ENCODE data around the gene PP2D1.
"Not testable (repeated sequence)": the region's sequence is repeated elsewhere in the genome, so short reads cannot be mapped to it uniquely, and the experiment has no call there.

Gene PP2D1

DNA sequence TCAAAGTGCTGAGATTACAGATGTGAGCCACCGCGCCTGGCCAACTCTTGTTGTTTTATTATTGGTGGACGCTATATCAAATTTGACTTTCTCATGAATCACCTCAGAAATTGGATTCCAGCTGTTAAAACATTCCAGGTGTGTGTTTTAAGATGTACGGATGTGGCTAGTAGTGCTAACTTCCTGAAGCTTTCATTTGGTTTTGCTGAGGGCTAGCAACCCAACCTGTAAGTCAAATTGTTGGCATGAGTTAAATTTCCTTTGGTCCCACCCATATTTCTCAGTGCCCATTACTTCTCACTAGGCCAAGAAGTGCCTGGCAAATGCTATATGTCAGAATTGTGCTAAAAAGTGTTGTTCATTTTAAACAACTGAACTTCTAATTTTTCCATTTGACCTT lies 15.1 kb upstream of the PP2D1 start:
- DNase-seq (ENCODE audit: insufficient read length, low spot score) (no peak), FAIRE-seq (no peak)
- TF ChIP-seq CTCF (IDR thresholded peaks at IDR 0.05; ENCODE audit: insufficient read depth, missing control alignments): no peak

DNA sequence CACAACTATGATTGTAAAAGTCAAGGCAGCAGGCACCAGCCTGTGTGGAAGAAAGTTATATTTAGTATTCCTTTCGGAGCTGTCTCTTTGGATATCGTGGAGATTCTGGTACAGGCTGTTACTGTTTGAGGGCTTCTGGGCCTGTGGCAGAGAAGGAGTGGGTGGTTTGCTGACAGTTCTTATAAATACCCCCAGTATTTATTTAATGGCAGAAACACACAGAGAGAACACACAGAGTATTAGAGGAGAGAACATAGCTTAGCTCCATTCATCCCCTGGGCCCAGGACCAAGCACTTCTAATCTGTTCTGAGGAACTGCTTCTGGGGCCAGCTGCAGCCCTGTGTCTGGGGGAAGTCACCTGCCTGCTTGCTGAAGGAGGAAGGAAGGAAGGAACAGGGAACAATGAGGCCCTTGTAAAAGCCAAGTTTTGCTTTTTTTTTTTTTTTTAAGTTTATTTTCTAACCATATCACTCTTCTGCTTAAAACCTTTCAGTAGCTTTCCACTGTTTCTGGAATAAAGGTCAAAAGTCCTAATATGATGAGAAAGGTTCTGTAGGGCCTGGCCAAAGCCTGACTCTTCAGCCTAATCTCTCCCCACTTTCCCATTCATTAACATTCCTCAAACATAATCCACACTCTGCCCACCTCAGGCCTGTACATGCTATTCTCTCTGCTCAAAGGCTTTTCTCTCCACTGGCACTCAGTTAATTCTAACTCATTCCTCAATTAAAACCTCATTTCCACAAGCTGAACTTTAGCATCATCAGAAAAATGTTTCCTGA lies 11.8 kb upstream of the PP2D1 start:
- DNase-seq (ENCODE audit: insufficient read length, low spot score) (no peak), FAIRE-seq (no peak)
- no peak for TF ChIP-seq CTCF (IDR thresholded peaks at IDR 0.05; ENCODE audit: insufficient read depth, missing control alignments)

DNA sequence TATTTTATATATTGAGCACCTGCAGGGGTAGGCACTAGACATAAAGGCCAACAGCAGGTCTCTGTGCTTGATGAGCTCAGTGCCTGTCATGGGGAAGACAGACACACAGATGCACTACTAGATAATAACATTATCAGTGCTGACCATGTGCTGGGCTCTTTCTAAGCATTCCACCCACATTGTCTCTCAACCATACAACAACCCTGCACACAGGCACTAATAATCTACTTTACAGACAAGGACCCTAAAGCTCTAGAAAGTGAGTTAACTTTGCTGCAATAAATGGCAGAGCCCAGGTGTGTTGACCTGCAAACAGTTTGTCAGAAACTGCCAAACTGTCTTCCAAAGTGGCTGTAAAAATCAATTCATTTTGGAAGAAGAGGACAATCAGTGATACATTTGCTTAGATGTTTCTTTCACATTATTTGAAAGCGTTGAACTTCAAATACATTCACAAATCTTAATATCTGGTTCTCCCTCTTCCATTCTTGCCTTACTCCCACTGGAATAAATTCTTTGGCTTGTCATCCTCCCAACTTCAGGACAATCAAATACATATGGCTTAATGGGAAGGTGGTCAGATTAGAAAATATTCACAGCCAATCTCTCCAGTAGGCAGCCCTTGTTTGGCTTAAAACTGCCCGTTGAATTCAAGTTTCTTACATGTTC lies 11.0 kb upstream of the PP2D1 start:
- FAIRE-seq (no peak), DNase-seq (ENCODE audit: insufficient read length, low spot score) (no peak)
- TF ChIP-seq CTCF (IDR thresholded peaks at IDR 0.05; ENCODE audit: insufficient read depth, missing control alignments): no peak

GRCh38 chr3:20016076-20016475 lies 4.0 kb upstream of the PP2D1 start:
- not testable (repeated sequence) for DNase-seq (ENCODE audit: insufficient read length, low spot score); FAIRE-seq

GRCh38 chr3:20015525-20015924 lies 3.5 kb upstream of the PP2D1 start:
- TF ChIP-seq CTCF (IDR thresholded peaks at IDR 0.05; ENCODE audit: insufficient read depth, missing control alignments): no peak
- FAIRE-seq: no peak

GRCh38 chr3:20013396-20013795 lies 1.3 kb upstream of the PP2D1 start:
- DNase-seq (ENCODE audit: insufficient read length, low spot score): no peak
- no peak for FAIRE-seq
- TF ChIP-seq CTCF (IDR thresholded peaks at IDR 0.05; ENCODE audit: insufficient read depth, missing control alignments): no peak

More at GRCh38 chr3:20015525-20015924, 3.5 kb upstream of the PP2D1 start:
- no peak for DNase-seq (ENCODE audit: insufficient read length, low spot score)

DNA sequence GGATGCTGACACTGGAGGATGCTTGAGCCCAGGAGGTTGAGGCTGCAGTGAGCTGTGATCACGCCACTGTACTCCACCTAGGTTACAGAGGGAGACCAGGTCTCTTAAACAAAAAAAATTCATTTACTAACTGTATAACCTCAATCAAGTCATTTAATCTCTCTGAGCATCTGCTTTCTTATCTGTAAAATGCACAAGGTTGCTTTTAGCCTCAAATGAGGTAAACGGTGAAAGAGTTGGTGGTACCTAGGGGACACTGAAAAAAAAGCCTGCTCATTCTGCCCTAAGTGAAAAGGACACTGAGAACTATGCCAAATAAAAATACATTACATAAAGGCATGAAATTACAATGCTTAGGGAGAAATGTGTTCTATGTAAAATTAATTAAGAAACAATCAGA lies 3.4 kb downstream of the PP2D1 start:
- FAIRE-seq: no peak
- no peak for TF ChIP-seq CTCF (IDR thresholded peaks at IDR 0.05; ENCODE audit: insufficient read depth, missing control alignments)
- DNase-seq (ENCODE audit: insufficient read length, low spot score): no peak

All from D721Med (cell line).